Stomach (tissue), 4 donors: Measurements from ENCODE around the gene TRNT1.

ENCODE experiments used
- CTCF ChIP-seq, 7 experiments: fragments of 450-650 bp in 4 of 7; fragments of 200-600 bp in 3 of 7; sonication (generic) in 3 of 7; IDR thresholded peaks; one replicate each; pipeline ENCODE4 v1.5.1; 2016 to 2019; ENCODE audit warnings: antibody characterized with exemption in 7 of 7, control low read depth in 2 of 7, mild to moderate bottlenecking in 1 of 7
- POLR2AphosphoS5 ChIP-seq, 3 donors: sonication (generic); formaldehyde crosslinking; IDR thresholded peaks; one replicate each; pipeline ENCODE4 v1.6.1; 2016; ENCODE audit warnings: antibody characterized with exemption in 3 of 3

- TF ChIP-seq CTCF (IDR thresholded peaks at IDR 0.05), result no peak
- no peak for TF ChIP-seq POLR2AphosphoS5 (IDR thresholded peaks at IDR 0.05)
Measured at GRCh38 chr3:3189961-3190360, 63.2 kb downstream of the TRNT1 start.
